K562 (cell line): ENCODE measurements around the gene CTNNA3. TPM values are rescaled to one million over a fixed set of nuclear protein-coding genes. Genes with fewer than 3 reads are reported as not detected.

Source experiments
- CEBPB ChIP-seq: fragments of 450-650 bp; IDR thresholded peaks from 2 replicates; pipeline ENCODE4 v1.6.1; 2016; ENCODE audit warnings: missing genetic modification characterization, missing compliant biosample characterization
- CHD7 ChIP-seq: fragments of 200-600 bp; sonication (generic); IDR thresholded peaks from one replicate; pipeline ENCODE4 v1.6.1; 2012; ENCODE audit warnings: mild to moderate bottlenecking, low read depth, low read length, inconsistent platforms
- HDAC2 ChIP-seq: fragments of 450-650 bp; IDR thresholded peaks from 2 replicates; pipeline ENCODE4 v1.6.1; 2016; ENCODE audit warnings: mild to moderate bottlenecking
- RAD51 ChIP-seq: fragments of 450-650 bp; IDR thresholded peaks from 2 replicates; pipeline ENCODE4 v1.7.1; 2016; ENCODE audit warnings: low read depth, mild to moderate bottlenecking, borderline replicate concordance
- TBL1XR1 ChIP-seq, 2 experiments: IDR thresholded peaks; 2 replicates each; pipeline ENCODE4 v1.6.1; 2012; ENCODE audit warnings: improper control_type of control experiment in 2 of 2, low read length in 2 of 2, mild to moderate bottlenecking in 1 of 2
- ZBTB17 ChIP-seq: fragments of 450-650 bp; formaldehyde crosslinking; IDR thresholded peaks from 2 replicates; pipeline ENCODE4 v1.4.0; 2020; ENCODE audit warnings: mild to moderate bottlenecking
- polyA plus RNA-seq, 8 experiments: library from polyadenylated mRNA; depleted of rRNA in 4 of 8; stranded (reverse) in 5 of 8; unstranded in 3 of 8; fragments of >200 nt; fragmentation: Nextera tagmentation in 2 of 8; fragmentation: Illumina TruSeq in 1 of 8; extraction: Ambion mirVana in 2 of 8; extraction: Trizol in 1 of 8; gene quantifications; 2 replicates each; pipeline versions ENCODE4 v1.2.1 to v1.2.3, GENCODE V29; 2011 to 2014; ENCODE audit warnings: inconsistent platforms in 1 of 8, missing spikeins in 1 of 8
- total RNA-seq, 7 experiments: library from RNA; depleted of rRNA in 6 of 7; stranded (reverse); fragments of >200 nt in 6 of 7; fragmentation: Illumina TruSeq in 2 of 7; extraction: Trizol in 2 of 7; gene quantifications; 2 replicates each; pipeline versions ENCODE4 v1.2.1 to v1.2.3, GENCODE V29; 2011 to 2021; ENCODE audit warnings: low replicate concordance in 1 of 7

CTNNA3 gene
- total and polyA plus RNA-seq, 9 of the 15 experiments (the other 6 are each of a cell fraction or from before 2014, with no cell fraction given), result 0.04 TPM; not detected in 8

- TF ChIP-seq CHD7 (no peak), RAD51 (no peak), HDAC2 (no peak), TBL1XR1 (IDR thresholded peaks at IDR 0.05; ENCODE audit: low read length in 2 of 2) (no peak), ZBTB17 (CRISPR knock-in tag) (no peak), CEBPB (tag) (no peak)
Observed at GRCh38 chr10:66832781-66833422, 863.1 kb downstream of the CTNNA3 start (continued).
